Hepatocyte (in vitro differentiated cells): ENCODE data around the gene GRID2. TPM values are rescaled to one million over a fixed set of nuclear protein-coding genes. Genes with fewer than 3 reads are reported as not detected.
A peak's percentile ranks its signal among the peaks of the same experiment; 100 is the strongest.

Source experiments
- DNase-seq: peaks from one replicate; pipeline ENCODE4 v3.0.0-alpha.2; 2016; ENCODE audit warnings: low spot score
- H2AFZ ChIP-seq: fragments of 200-600 bp; sonication (generic); 2 replicates; pipeline ENCODE4 v1.6.0; 2016; ENCODE audit warnings: antibody characterized with exemption, mild to moderate bottlenecking
- H3K27ac ChIP-seq: fragments of 200-600 bp; sonication (generic); 2 replicates; pipeline ENCODE4 v1.5.1; 2016; ENCODE audit warnings: mild to moderate bottlenecking
- H3K27me3 ChIP-seq: fragments of 200-600 bp; sonication (generic); 2 replicates; pipeline ENCODE4 v1.6.1; 2016
- H3K36me3 ChIP-seq: fragments of 200-600 bp; sonication (generic); replicated peaks from 2 replicates; pipeline ENCODE4 v1.5.1; 2016; ENCODE audit warnings: low read depth; ENCODE audit not compliant: insufficient read depth
- H3K4me1 ChIP-seq: fragments of 200-600 bp; sonication (generic); 2 replicates; pipeline ENCODE4 v1.5.1; 2016; ENCODE audit warnings: mild to moderate bottlenecking, moderate library complexity; ENCODE audit not compliant: insufficient read depth
- H3K4me2 ChIP-seq: fragments of 200-600 bp; sonication (generic); 2 replicates; pipeline ENCODE4 v1.6.0; 2016
- H3K4me3 ChIP-seq: fragments of 200-600 bp; sonication (generic); 2 replicates; pipeline ENCODE4 v1.5.1; 2016; ENCODE audit warnings: mild to moderate bottlenecking
- H3K79me2 ChIP-seq: fragments of 200-600 bp; sonication (generic); 2 replicates; pipeline ENCODE4 v1.6.0; 2017; ENCODE audit warnings: mild to moderate bottlenecking
- H3K9me2 ChIP-seq: fragments of 200-600 bp; sonication (generic); replicated peaks from 2 replicates; pipeline ENCODE4 v1.6.0; 2017; ENCODE audit warnings: mild to moderate bottlenecking; ENCODE audit not compliant: insufficient read depth
- H3K9me3 ChIP-seq: fragments of 200-600 bp; sonication (generic); 2 replicates; pipeline ENCODE4 v1.5.1; 2016; ENCODE audit warnings: low read depth, mild to moderate bottlenecking
- H4K20me1 ChIP-seq: fragments of 200-600 bp; sonication (generic); 2 replicates; pipeline ENCODE4 v1.6.0; 2016; ENCODE audit warnings: mild to moderate bottlenecking; ENCODE audit not compliant: insufficient read depth, poor library complexity, severe bottlenecking
- CTCF ChIP-seq: fragments of 200-600 bp; sonication (generic); IDR thresholded peaks from 2 replicates; pipeline ENCODE4 v1.5.1; 2016; ENCODE audit warnings: antibody characterized with exemption, mild to moderate bottlenecking; ENCODE audit not compliant: poor library complexity
- EZH2 ChIP-seq: fragments of 200-600 bp; sonication (generic); IDR thresholded peaks from 2 replicates; pipeline ENCODE4 v1.6.1; 2016; ENCODE audit warnings: antibody characterized with exemption, mild to moderate bottlenecking, borderline replicate concordance
- EZH2phosphoT487 ChIP-seq: fragments of 200-600 bp; sonication (generic); IDR thresholded peaks from one replicate; pipeline ENCODE4 v1.6.1; 2018; ENCODE audit warnings: antibody characterized with exemption, mild to moderate bottlenecking, low read depth, moderate library complexity; ENCODE audit not compliant: unreplicated experiment, severe bottlenecking
- WGBS: methylation state at CpG from one replicate; pipeline ENCODE4 v1.1.6; 2016; ENCODE audit warnings: low lambda C conversion rate; ENCODE audit errors: missing lambda C conversion rate; 5-methylcytosine and 5-hydroxymethylcytosine counted together
- polyA plus RNA-seq: library from polyadenylated mRNA; unstranded; fragments of >200 nt; fragmentation: Nextera tagmentation; extraction: Ambion mirVana; gene quantifications from 2 replicates; pipeline ENCODE4 v1.2.1, GENCODE V29; 2016
- total RNA-seq: library from RNA; depleted of rRNA; stranded (reverse); fragments of >200 nt; gene quantifications from 2 replicates; pipeline ENCODE4 v1.2.3, GENCODE V29; 2014

GRID2 gene
- total and polyA plus RNA-seq, 2 experiments from 2014 or later = 0.53 to 3.5 TPM

- no peaks in the 10 kb centered on the region for H3K9me2 ChIP-seq
- TF ChIP-seq EZH2 (no peak), EZH2phosphoT487 (no peak), CTCF (no peak)
- no peaks in the 10 kb centered on the region for H3K36me3 ChIP-seq
- 42% methylated on average over 1 of the region's 1 CpG for WGBS
- no peak for DNase-seq
- H3K27me3 ChIP-seq = no peaks in the 10 kb centered on the region
- no peaks in the 10 kb centered on the region for H3K79me2 ChIP-seq
- no peak overlapping the region for H3K4me2 ChIP-seq
- H3K4me3 ChIP-seq = no peak overlapping the region
- no peaks in the 10 kb centered on the region for H4K20me1 ChIP-seq
- no peak overlapping the region for H2AFZ ChIP-seq
- H3K4me1 ChIP-seq = no peaks in the 10 kb centered on the region
- H3K27ac ChIP-seq = no peak overlapping the region
- no peaks in the 10 kb centered on the region for H3K9me3 ChIP-seq
These were observed 508.9 kb downstream of the GRID2 start for GRCh38 chr4:92812652-92813051.

GRCh38 chr4:92814677-92815076 lies 510.9 kb downstream of the GRID2 start:
- Histone ChIP-seq H2AFZ (no peak overlapping the region), H3K4me1 (no peaks in the 10 kb centered on the region), H3K4me3 (no peak overlapping the region), H4K20me1 (no peaks in the 10 kb centered on the region), H3K27me3 (no peaks in the 10 kb centered on the region), H3K9me2 (no peaks in the 10 kb centered on the region), H3K36me3 (no peaks in the 10 kb centered on the region), H3K27ac (no peak overlapping the region), H3K9me3 (no peaks in the 10 kb centered on the region), H3K4me2 (no peak overlapping the region), H3K79me2 (no peaks in the 10 kb centered on the region)
- TF ChIP-seq EZH2phosphoT487 (no peak), CTCF (no peak), EZH2 (no peak)
- DNase-seq = no peak
- WGBS = 95% methylated on average over 1 of the region's 1 CpG

GRCh38 chr4:92825256-92825655 lies 521.5 kb downstream of the GRID2 start:
- Histone ChIP-seq H3K4me3 (no peak overlapping the region), H3K4me1 (no peaks in the 10 kb centered on the region), H3K36me3 (no peaks in the 10 kb centered on the region), H2AFZ (no peak overlapping the region), H3K27ac (no peak overlapping the region), H3K79me2 (no peaks in the 10 kb centered on the region), H3K4me2 (no peak overlapping the region), H4K20me1 (no peaks in the 10 kb centered on the region), H3K9me3 (no peaks in the 10 kb centered on the region), H3K27me3 (no peaks in the 10 kb centered on the region), H3K9me2 (no peaks in the 10 kb centered on the region)
- TF ChIP-seq CTCF (no peak), EZH2phosphoT487 (no peak), EZH2 (no peak)
- DNase-seq = peak; percentile 10
- WGBS = 67% methylated on average over 3 of the region's 3 CpGs

- H3K36me3 ChIP-seq = no peaks in the 10 kb centered on the region
- no peaks in the 10 kb centered on the region for H4K20me1 ChIP-seq
- H3K4me1 ChIP-seq = no peaks in the 10 kb centered on the region
- no peaks in the 10 kb centered on the region for H3K27me3 ChIP-seq
- DNase-seq = no peak
- no peak overlapping the region for H3K4me2 ChIP-seq
- TF ChIP-seq EZH2 (no peak), CTCF (no peak), EZH2phosphoT487 (no peak)
- no peak overlapping the region for H3K4me3 ChIP-seq
- H3K9me3 ChIP-seq = no peaks in the 10 kb centered on the region
- no peaks in the 10 kb centered on the region for H3K79me2 ChIP-seq
- no peak overlapping the region for H2AFZ ChIP-seq
- no peaks in the 10 kb centered on the region for H3K9me2 ChIP-seq
- H3K27ac ChIP-seq = no peak overlapping the region
These were observed 522.0 kb downstream of the GRID2 start for GRCh38 chr4:92825791-92826190.
